ENCODE results near the gene STEAP1B. TPM values are rescaled to one million over a fixed set of nuclear protein-coding genes. Genes with fewer than 3 reads are reported as not detected.

The STEAP1B gene
- total and polyA plus RNA-seq, 2 of the 4 experiments (the other 2 are of a cell fraction) = 7.9 to 13.8 TPM

GRCh38 chr7:22464299-22464698, 35.7 kb downstream of the STEAP1B start:
- WGBS, 2 experiments (ENCODE audit: extremely low coverage in 2 of 2, insufficient read length in 1 of 2) = 70% methylated on average over 2 of the region's 4 CpGs; no CpG with 5 or more reads in 1 of the 2 experiments
- Histone ChIP-seq H3K79me1 (ENCODE audit: low read depth in 1 of 2, low read length in 2 of 2) (no peaks in the 10 kb centered on the region; a peak in 1 of 4 replicates), H3K23ac (ENCODE audit: low read depth, low read length) (no peak overlapping the region), H3K4me3 (ENCODE audit: insufficient read depth, low read depth, low read length) (no peak overlapping the region), H3K27me3 (ENCODE audit: control insufficient read depth, insufficient read depth, low read length) (no peaks in the 10 kb centered on the region), H3K56ac (ENCODE audit: extremely low read depth, insufficient read depth, low read length) (no peak overlapping the region), H3K14ac (replicated peaks; ENCODE audit: low read depth, low read length) (no peak overlapping the region), H3K18ac (ENCODE audit: low read depth, low read length) (no peak overlapping the region), H2AFZ (replicated peaks; ENCODE audit: low read length, poor library complexity) (no peak overlapping the region), H2BK5ac (ENCODE audit: low read depth, low read length, poor library complexity, severe bottlenecking) (no peak overlapping the region), H4K91ac (ENCODE audit: insufficient read depth, low read depth, low read length) (no peak overlapping the region), H4K8ac (ENCODE audit: low read depth in 2 of 2, low read length in 2 of 2) (no peak overlapping the region), H3K27ac (ENCODE audit: insufficient read depth, low read length) (no peak overlapping the region), H2AK9ac (replicated peaks; ENCODE audit: low read depth, low read length, poor library complexity) (no peak overlapping the region), H3K4me1 (ENCODE audit: control insufficient read depth, insufficient read depth, low read length) (no peaks in the 10 kb centered on the region), H3K36me3 (ENCODE audit: control insufficient read depth, insufficient read depth, low read length) (no peaks in the 10 kb centered on the region), H2BK20ac (ENCODE audit: low read depth, low read length) (no peak overlapping the region), H2BK15ac (ENCODE audit: low read depth, low read length) (no peak overlapping the region), H3K4ac (ENCODE audit: low read depth, low read length) (no peak overlapping the region), H3K4me2 (ENCODE audit: low read depth, low read length) (no peak overlapping the region), H3K9me3 (ENCODE audit: control insufficient read depth, insufficient read depth, low read length) (no peaks in the 10 kb centered on the region), H4K20me1 (ENCODE audit: insufficient read depth, low read length) (no peaks in the 10 kb centered on the region), H2AK5ac (ENCODE audit: low read depth, low read length) (no peak overlapping the region), H3K9ac (ENCODE audit: low read depth, low read length) (no peak overlapping the region), H3K9me1 (ENCODE audit: insufficient read depth, low read length) (no peaks in the 10 kb centered on the region), H4K5ac (ENCODE audit: low read depth, low read length) (no peak overlapping the region), H2BK120ac (ENCODE audit: low read depth, low read length) (no peak overlapping the region)
- TF ChIP-seq, protein P1, sequence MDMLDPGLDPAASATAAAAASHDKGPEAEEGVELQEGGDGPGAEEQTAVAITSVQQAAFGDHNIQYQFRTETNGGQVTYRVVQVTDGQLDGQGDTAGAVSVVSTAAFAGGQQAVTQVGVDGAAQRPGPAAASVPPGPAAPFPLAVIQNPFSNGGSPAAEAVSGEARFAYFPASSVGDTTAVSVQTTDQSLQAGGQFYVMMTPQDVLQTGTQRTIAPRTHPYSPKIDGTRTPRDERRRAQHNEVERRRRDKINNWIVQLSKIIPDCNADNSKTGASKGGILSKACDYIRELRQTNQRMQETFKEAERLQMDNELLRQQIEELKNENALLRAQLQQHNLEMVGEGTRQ (IDR thresholded peaks at IDR 0.05; ENCODE audit: low read depth, low read length) = no peak
- no peak for TF ChIP-seq RCOR1 (IDR thresholded peaks at IDR 0.05; ENCODE audit: insufficient replicate concordance, low read length)
- TF ChIP-seq CHD1 (IDR thresholded peaks at IDR 0.05; ENCODE audit: low read depth, low read length) = no peak
- TF ChIP-seq CEBPB (IDR thresholded peaks at IDR 0.05; ENCODE audit: low read depth, low read length) = no peak
- no peak for TF ChIP-seq NFE2L2 (IDR thresholded peaks at IDR 0.05; ENCODE audit: low read depth, low read length)
- TF ChIP-seq MXI1 (IDR thresholded peaks at IDR 0.05; ENCODE audit: borderline replicate concordance, low read depth, low read length) = no peak
- no peak for TF ChIP-seq RAD21 (IDR thresholded peaks at IDR 0.05; ENCODE audit: low read length)
- TF ChIP-seq BHLHE40 (IDR thresholded peaks at IDR 0.05; ENCODE audit: low read depth, low read length) = no peak
- no peak for TF ChIP-seq FOS (IDR thresholded peaks at IDR 0.05; ENCODE audit: low read depth, low read length)
- TF ChIP-seq POLR2A (IDR thresholded peaks at IDR 0.05; ENCODE audit: low read depth, low read length) = no peak
- no peak for TF ChIP-seq MAZ (IDR thresholded peaks at IDR 0.05; ENCODE audit: borderline replicate concordance, low read depth, low read length)
- TF ChIP-seq, protein P2, sequence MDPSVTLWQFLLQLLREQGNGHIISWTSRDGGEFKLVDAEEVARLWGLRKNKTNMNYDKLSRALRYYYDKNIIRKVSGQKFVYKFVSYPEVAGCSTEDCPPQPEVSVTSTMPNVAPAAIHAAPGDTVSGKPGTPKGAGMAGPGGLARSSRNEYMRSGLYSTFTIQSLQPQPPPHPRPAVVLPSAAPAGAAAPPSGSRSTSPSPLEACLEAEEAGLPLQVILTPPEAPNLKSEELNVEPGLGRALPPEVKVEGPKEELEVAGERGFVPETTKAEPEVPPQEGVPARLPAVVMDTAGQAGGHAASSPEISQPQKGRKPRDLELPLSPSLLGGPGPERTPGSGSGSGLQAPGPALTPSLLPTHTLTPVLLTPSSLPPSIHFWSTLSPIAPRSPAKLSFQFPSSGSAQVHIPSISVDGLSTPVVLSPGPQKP (IDR thresholded peaks at IDR 0.05; ENCODE audit: borderline replicate concordance, low read depth, low read length) = no peak
- TF ChIP-seq SMC3 (IDR thresholded peaks at IDR 0.05; ENCODE audit: low read depth, low read length) = no peak
- TF ChIP-seq RFX5 (IDR thresholded peaks at IDR 0.05; ENCODE audit: low read depth, low read length) = no peak
- dilution Hi-C loops (cut with HindIII; ENCODE audit: low sequenced_read_pairs, unreplicated experiment) (no loop called here), intact Hi-C loops (cut with micrococcal nuclease) (no loop called here), in situ Hi-C loops (cut with MboI; ENCODE audit: low sequenced_read_pairs) (no loop called here)
- ATAC-seq (ENCODE audit: low read depth) = no peak
- no peak for DNase-seq
- no TSS peak for BruUV-seq (replicated peaks)
- ChIA-PET CTCF (no interaction called here), POLR2A (ENCODE audit: unreplicated experiment) (no interaction called here)
